Choroid plexus epithelial cell (primary cell): ENCODE measurements around the gene SIRT1.

Experiments used
- DNase-seq: peaks from one replicate; pipeline ENCODE4 v3.0.0-alpha.2; 2010; ENCODE audit warnings: low read depth
- H3K4me3 ChIP-seq: 2 replicates; pipeline ENCODE4 v1.5.1; 2011; ENCODE audit warnings: low read depth, mild to moderate bottlenecking, control low read depth, low read length, moderate library complexity
- CTCF ChIP-seq: conservative IDR thresholded peaks from 2 replicates; pipeline ENCODE4 v1.5.1; 2011; ENCODE audit warnings: low read depth, mild to moderate bottlenecking, control low read depth, inconsistent platforms, low read length, moderate library complexity

Gene SIRT1

GRCh38 chr10:67841737-67842136, 42.7 kb upstream of the SIRT1 start:
- no peak for TF ChIP-seq CTCF
- no peak overlapping the region for H3K4me3 ChIP-seq
- DNase-seq: no peak

DNA sequence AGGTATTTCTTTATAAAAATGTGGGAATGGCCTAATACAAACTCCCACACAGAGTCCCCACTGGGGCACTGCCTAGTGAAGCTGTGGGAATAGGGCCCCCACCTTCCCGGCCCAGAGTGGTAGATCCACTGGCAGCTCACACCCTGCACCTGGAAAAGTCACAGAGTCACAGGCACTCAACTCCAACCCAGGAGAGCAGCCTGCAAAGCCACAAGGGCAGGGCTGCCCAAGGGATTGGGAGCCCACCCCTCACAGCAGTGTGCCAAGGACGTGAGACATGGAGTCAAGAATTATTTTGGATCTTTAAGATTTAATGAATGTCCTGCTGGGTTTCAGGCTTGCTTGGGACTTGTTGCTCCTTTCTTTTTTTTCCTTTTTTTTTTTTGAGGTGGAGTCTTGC, 41.2 kb upstream of the SIRT1 start:
- no peak for TF ChIP-seq CTCF
- no peak overlapping the region for H3K4me3 ChIP-seq
- DNase-seq: no peak

GRCh38 chr10:67849331-67850011, 35.0 kb upstream of the SIRT1 start:
- peak; percentile 98 for DNase-seq
- H3K4me3 ChIP-seq: peak overlapping the region; percentile 80
- TF ChIP-seq CTCF: no peak

DNA sequence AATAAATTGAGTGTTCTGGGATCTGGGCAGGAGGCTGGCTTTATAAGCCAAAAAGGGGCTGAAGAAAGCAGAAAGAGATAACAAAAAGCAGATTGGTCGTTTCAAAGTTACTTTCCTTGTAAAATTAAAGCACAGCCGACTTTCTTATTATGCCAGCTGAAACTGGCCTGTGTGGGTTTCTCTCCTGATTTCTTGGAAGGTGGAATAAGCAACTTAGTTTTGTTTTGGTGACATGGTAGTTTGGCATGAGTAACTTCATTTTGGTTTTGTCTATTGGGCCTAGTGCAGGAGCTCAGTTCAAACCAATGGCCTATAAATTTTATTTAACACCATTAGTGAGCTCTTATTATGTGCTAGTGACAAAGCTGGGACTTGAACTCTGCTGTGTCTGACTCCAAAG, 33.3 kb upstream of the SIRT1 start:
- no peak overlapping the region for H3K4me3 ChIP-seq
- no peak for TF ChIP-seq CTCF
- no peak for DNase-seq

- DNase-seq: no peak
- no peak overlapping the region for H3K4me3 ChIP-seq
- TF ChIP-seq CTCF: no peak
Observed at GRCh38 chr10:67852761-67853160, 31.7 kb upstream of the SIRT1 start.

DNA sequence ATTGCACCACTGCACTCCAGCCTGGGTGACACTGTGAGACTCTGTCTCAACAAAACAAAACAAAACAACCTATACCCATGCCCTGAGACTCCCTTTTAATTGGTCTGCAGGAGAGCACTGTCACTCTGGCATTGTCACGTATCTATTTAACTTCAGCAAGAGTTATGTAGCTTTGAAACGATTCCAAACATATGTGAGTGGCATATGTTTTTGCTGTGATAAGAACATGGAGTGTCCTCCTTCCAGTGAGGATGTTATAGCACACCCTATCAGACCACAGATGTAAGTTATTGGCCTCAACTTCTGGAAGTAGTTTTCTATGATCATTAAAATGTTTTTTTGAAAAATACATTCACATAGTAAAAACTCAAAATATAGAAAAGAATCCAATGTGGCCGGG, 30.9 kb upstream of the SIRT1 start:
- H3K4me3 ChIP-seq: no peak overlapping the region
- no peak for DNase-seq
- TF ChIP-seq CTCF: no peak

DNA sequence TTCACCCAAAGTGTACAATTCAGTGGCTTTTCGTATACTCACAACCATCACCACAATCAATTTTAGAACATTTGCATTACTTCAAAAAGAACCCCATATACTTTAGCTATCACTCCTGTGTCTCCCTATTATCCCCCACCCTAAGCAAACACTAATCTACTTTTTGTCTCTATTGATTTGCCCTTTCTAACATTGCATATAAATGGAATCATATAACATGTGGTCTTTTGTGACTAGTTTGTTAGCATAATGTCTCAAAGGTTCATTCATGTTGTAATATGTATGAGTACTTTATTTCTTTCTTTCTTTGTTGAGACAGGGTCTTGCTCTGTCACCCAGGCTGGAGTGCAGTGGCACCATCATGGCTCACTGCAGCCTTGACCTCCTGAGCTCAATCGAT, 25.5 kb upstream of the SIRT1 start:
- no peak for TF ChIP-seq CTCF
- DNase-seq: no peak
- no peak overlapping the region for H3K4me3 ChIP-seq
